Thyroid gland (tissue), 4 donors: ENCODE data around the gene PPP2R2D. TPM values are rescaled to one million over a fixed set of nuclear protein-coding genes. Genes with fewer than 3 reads are reported as not detected.

Experiments
- DNase-seq, 2 donors: peaks; one replicate each; pipeline ENCODE4 v3.0.0-alpha.2; 2019
- H3K27ac ChIP-seq, 3 donors: fragments of 200-600 bp; sonication (generic); 1 replicate in 2 of 3; 2 replicates in 1 of 3; pipeline ENCODE4 v1.5.1; 2016 to 2019; ENCODE audit warnings: mild to moderate bottlenecking in 1 of 3, moderate library complexity in 1 of 3
- H3K27me3 ChIP-seq: fragments of 200-600 bp; sonication (generic); one replicate; pipeline ENCODE4 v1.5.1; 2019
- H3K36me3 ChIP-seq, 2 donors: fragments of 200-600 bp; sonication (generic); one replicate each; pipeline ENCODE4 v1.5.1; 2016 to 2019
- H3K4me1 ChIP-seq, 2 donors: fragments of 200-600 bp; sonication (generic); one replicate each; pipeline ENCODE4 v1.5.1; 2017 to 2019
- H3K4me3 ChIP-seq, 3 donors: fragments of 200-600 bp; sonication (generic); replicated peaks in 1 of 3; 1 replicate in 2 of 3; 2 replicates in 1 of 3; pipeline ENCODE4 v1.5.1; 2016; ENCODE audit warnings: mild to moderate bottlenecking in 1 of 3
- H3K9me3 ChIP-seq: fragments of 200-600 bp; sonication (generic); one replicate; pipeline ENCODE4 v1.5.1; 2017
- CTCF ChIP-seq, 6 experiments: fragments of 200-600 bp in 3 of 6; fragments of 450-650 bp in 3 of 6; sonication (generic) in 3 of 6; IDR thresholded peaks; one replicate each; pipeline ENCODE4 v1.5.1; 2016 to 2019; ENCODE audit warnings: antibody characterized with exemption in 6 of 6, mild to moderate bottlenecking in 2 of 6, inconsistent platforms in 1 of 6, moderate library complexity in 1 of 6
- POLR2A ChIP-seq, 2 donors: fragments of 450-650 bp; IDR thresholded peaks; one replicate each; pipeline ENCODE4 v1.6.1; 2017; ENCODE audit warnings: antibody characterized with exemption in 2 of 2, mild to moderate bottlenecking in 2 of 2, moderate library complexity in 1 of 2
- WGBS, 2 donors: methylation state at CpG; one replicate each; pipeline ENCODE4 v1.1.5; 2017; 5-methylcytosine and 5-hydroxymethylcytosine counted together
- intact Hi-C: fragments of 100-400 bp; cut with DNase I; formaldehyde crosslinking; loops from one replicate; pipeline ENCODE4 v1.15.1; 2023
- total RNA-seq, 4 donors: library from RNA; depleted of rRNA; stranded (reverse); fragments of >200 nt; gene quantifications; one replicate each; pipeline ENCODE4 v1.2.3, GENCODE V29; 2016

Gene PPP2R2D
- total RNA-seq, 4 donors from 2014 or later: 32.3 to 38.7 (median 33.9) TPM

DNA sequence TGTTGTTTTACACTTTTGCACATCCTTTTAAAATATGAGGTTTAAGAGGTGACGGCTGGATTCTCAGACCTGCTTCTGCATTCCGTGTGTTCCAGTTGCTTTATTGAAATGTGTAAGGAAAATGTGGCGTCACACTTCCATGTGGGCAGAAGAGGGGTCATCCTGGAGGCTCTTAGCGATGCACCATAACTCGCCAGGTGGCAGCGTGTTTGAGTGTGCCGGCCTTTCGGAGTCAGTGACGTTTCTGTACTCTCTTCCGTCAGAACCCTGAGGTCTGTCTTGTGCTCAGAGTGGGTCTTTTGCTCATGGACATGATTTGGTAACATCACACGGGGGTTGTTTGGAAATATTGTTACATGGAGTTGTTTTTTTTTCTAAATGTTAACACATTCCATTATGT is 9.1 kb downstream of the PPP2R2D start:
- H3K36me3 ChIP-seq: no peaks in the 10 kb centered on the region
- intact Hi-C loops: no loop called here
- no peak for TF ChIP-seq CTCF (IDR thresholded peaks at IDR 0.05)
- no peak for TF ChIP-seq POLR2A (IDR thresholded peaks at IDR 0.05)
- WGBS, 2 donors: 91 to 93% methylated on average over 11 of the region's 11 CpGs
- no peak for DNase-seq
- H3K9me3 ChIP-seq: no peaks in the 10 kb centered on the region
- no peak overlapping the region for H3K27ac ChIP-seq
- H3K4me3 ChIP-seq: no peak overlapping the region
- H3K4me1 ChIP-seq: peaks cover 35 to 46% of the 10 kb centered on the region in 2 donors
- no peaks in the 10 kb centered on the region for H3K27me3 ChIP-seq

DNA sequence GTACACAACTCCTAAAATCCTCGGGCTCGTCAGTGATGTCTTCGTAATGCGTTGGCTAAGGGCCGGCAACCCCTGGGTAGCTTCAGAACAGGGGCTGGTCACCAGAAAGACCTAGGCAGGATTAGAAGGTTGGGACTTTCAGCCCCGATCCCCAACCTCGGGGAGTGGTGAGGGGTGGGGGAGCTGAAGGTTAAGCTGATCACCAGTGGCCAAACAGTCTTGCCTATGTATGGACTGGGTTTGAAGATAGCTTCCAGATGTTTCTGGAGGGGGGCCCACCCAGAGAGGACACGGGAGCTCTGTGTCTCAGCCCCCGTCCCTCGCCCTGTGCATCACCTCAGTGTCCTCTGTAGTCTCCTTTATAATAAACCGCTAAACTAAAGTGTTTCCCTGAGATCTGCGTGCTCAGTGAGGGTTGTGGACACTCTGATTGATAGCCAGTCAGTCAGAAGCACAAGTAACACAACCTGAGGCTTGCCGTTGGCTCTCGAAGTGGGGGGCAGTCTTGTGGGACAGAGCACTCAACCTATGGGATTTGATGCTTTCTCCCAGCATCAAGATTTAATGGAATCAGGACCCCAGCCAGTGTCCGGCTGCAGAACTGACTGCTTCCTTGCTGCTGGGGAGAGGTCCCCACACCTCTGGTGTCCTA is 10.0 kb downstream of the PPP2R2D start:
- Histone ChIP-seq H3K4me3 (no peak overlapping the region), H3K36me3 (no peaks in the 10 kb centered on the region), H3K9me3 (no peaks in the 10 kb centered on the region), H3K27ac (no peak overlapping the region), H3K27me3 (no peaks in the 10 kb centered on the region), H3K4me1 (peaks cover 27 to 38% of the 10 kb centered on the region in 2 donors)
- intact Hi-C loops: no loop called here
- 84 to 85% methylated on average over 15 of the region's 15 CpGs for WGBS, 2 donors
- TF ChIP-seq POLR2A (IDR thresholded peaks at IDR 0.05) (no peak), CTCF (IDR thresholded peaks at IDR 0.05) (no peak)
- DNase-seq: no peak

DNA sequence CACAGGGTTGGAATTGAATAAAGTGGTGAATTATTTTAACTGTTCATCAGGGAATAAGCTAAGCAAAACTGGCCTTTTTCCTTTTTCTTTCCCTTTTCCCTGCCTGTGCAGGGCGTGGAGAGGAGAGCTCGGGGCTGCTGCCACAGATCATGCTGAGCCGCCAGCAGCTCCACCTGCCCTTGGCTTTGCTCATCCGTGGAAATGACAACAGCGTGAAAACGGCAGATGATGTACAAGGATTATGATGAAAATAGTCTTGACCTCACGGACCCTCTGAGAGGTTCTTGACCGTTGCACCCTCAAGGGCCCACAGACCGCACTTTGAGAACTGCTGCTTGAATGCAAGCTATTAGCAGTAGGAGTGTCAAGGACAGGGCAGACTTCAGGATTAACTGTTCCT is 10.6 kb downstream of the PPP2R2D start:
- no peaks in the 10 kb centered on the region for H3K36me3 ChIP-seq

GRCh38 chr10:131912620-131913019 is 11.8 kb downstream of the PPP2R2D start:
- intact Hi-C loops: no loop called here
- Histone ChIP-seq H3K9me3 (no peaks in the 10 kb centered on the region), H3K4me1 (peaks cover 22 to 29% of the 10 kb centered on the region in 2 donors), H3K36me3 (no peaks in the 10 kb centered on the region), H3K4me3 (no peak overlapping the region), H3K27me3 (no peaks in the 10 kb centered on the region), H3K27ac (no peak overlapping the region)
- no peak for DNase-seq
- WGBS, 2 donors: 96 to 98% methylated on average over 3 of the region's 3 CpGs
- TF ChIP-seq POLR2A (IDR thresholded peaks at IDR 0.05): no peak

More for the DNA sequence above, 10.6 kb downstream of the PPP2R2D start:
- peaks cover 22 to 31% of the 10 kb centered on the region in 2 donors for H3K4me1 ChIP-seq
- DNase-seq: no peak
- WGBS, 2 donors: 44 to 47% methylated on average over 9 of the region's 9 CpGs
- TF ChIP-seq CTCF (IDR thresholded peaks at IDR 0.05) (no peak), POLR2A (IDR thresholded peaks at IDR 0.05) (no peak)
- no peak overlapping the region for H3K4me3 ChIP-seq
- H3K27me3 ChIP-seq: no peaks in the 10 kb centered on the region
- H3K27ac ChIP-seq: no peak overlapping the region
- H3K9me3 ChIP-seq: no peaks in the 10 kb centered on the region
- intact Hi-C loops: no loop called here

- DNase-seq: no peak
- H3K27ac ChIP-seq: no peak overlapping the region
- no peaks in the 10 kb centered on the region for H3K9me3 ChIP-seq
- TF ChIP-seq CTCF (IDR thresholded peaks at IDR 0.05): no peak
- TF ChIP-seq POLR2A (IDR thresholded peaks at IDR 0.05): no peak
- peaks cover 13 to 17% of the 10 kb centered on the region in 2 donors for H3K4me1 ChIP-seq
- intact Hi-C loops: no loop called here
- no peaks in the 10 kb centered on the region for H3K36me3 ChIP-seq
- WGBS, 2 donors: 85 to 87% methylated on average over 11 of the region's 11 CpGs
- H3K4me3 ChIP-seq: no peak overlapping the region
- H3K27me3 ChIP-seq: no peaks in the 10 kb centered on the region
Measured at GRCh38 chr10:131915484-131915883, 14.7 kb downstream of the PPP2R2D start.
